Gastrocnemius medialis (tissue), 4 donors: Measurements from ENCODE around the gene SWAP70. TPM values are rescaled to one million over a fixed set of nuclear protein-coding genes. Genes with fewer than 3 reads are reported as not detected.

Source experiments
- ATAC-seq, 2 donors: fragments of 150-250 bp; one replicate each; pipeline ENCODE4 v1.9.1; 2016
- DNase-seq, 2 donors: peaks; one replicate each; pipeline ENCODE4 v3.0.0-alpha.2; 2019
- H3K27ac ChIP-seq, 4 donors: fragments of 200-600 bp; sonication (generic); 1 replicate in 1 of 4; 2 replicates in 3 of 4; pipeline ENCODE4 v1.5.1; 2016 to 2018; ENCODE audit warnings: mild to moderate bottlenecking in 2 of 4, moderate library complexity in 1 of 4
- H3K27me3 ChIP-seq, 3 donors: fragments of 200-600 bp; sonication (generic) in 2 of 3; 1 replicate in 1 of 3; 2 replicates in 2 of 3; pipeline versions ENCODE4 v1.5.1 to v1.6.0; 2016 to 2019; ENCODE audit warnings: mild to moderate bottlenecking in 1 of 3, moderate library complexity in 1 of 3
- H3K36me3 ChIP-seq, 2 donors: fragments of 200-600 bp; sonication (generic) in 1 of 2; one replicate each; pipeline ENCODE4 v1.5.1; 2017 to 2018
- H3K4me1 ChIP-seq, 2 donors: fragments of 200-600 bp; sonication (generic) in 1 of 2; one replicate each; pipeline ENCODE4 v1.5.1; 2016 to 2017; ENCODE audit warnings: mild to moderate bottlenecking in 2 of 2
- H3K4me3 ChIP-seq, 4 donors: fragments of 200-600 bp; sonication (generic) in 3 of 4; 1 replicate in 1 of 4; 2 replicates in 3 of 4; pipeline ENCODE4 v1.5.1; 2016 to 2019; ENCODE audit warnings: mild to moderate bottlenecking in 2 of 4
- H3K9me3 ChIP-seq, 3 donors: fragments of 200-600 bp; sonication (generic) in 2 of 3; 1 replicate in 1 of 3; 2 replicates in 2 of 3; pipeline ENCODE4 v1.5.1; 2016 to 2019
- CTCF ChIP-seq, 5 experiments: fragments of 450-650 bp in 3 of 5; fragments of 200-600 bp in 2 of 5; sonication (generic) in 2 of 5; IDR thresholded peaks in 4 of 5; conservative IDR thresholded peaks in 1 of 5; 1 replicate in 4 of 5; 2 replicates in 1 of 5; pipeline ENCODE4 v1.5.1; 2016 to 2019; ENCODE audit warnings: antibody characterized with exemption in 5 of 5, mild to moderate bottlenecking in 3 of 5, moderate library complexity in 3 of 5
- POLR2A ChIP-seq, 2 donors: fragments of 450-650 bp; IDR thresholded peaks; one replicate each; pipeline ENCODE4 v1.6.1; 2017; ENCODE audit warnings: antibody characterized with exemption in 2 of 2, mild to moderate bottlenecking in 2 of 2, moderate library complexity in 2 of 2
- in situ Hi-C, 4 donors: fragments of 200-750 bp; cut with MboI; loops; one replicate each; pipeline versions ENCODE4 v1.15.0 to v1.8.0; 2017; ENCODE audit warnings: low sequenced_read_pairs in 4 of 4
- intact Hi-C: fragments of 100-400 bp; cut with DNase I; formaldehyde crosslinking; loops from one replicate; pipeline ENCODE4 v1.15.1; 2023; ENCODE audit warnings: low total_unique reads
- total RNA-seq, 4 donors: library from RNA; depleted of rRNA; stranded (reverse); fragments of >200 nt; gene quantifications; one replicate each; pipeline versions ENCODE4 v1.1.0 to v1.2.3, GENCODE V29; 2016

The SWAP70 gene
- total RNA-seq, 4 donors from 2014 or later, result 6.5 to 14.4 (median 9.1) TPM

GRCh38 chr11:9653871-9654270, 10.0 kb upstream of the SWAP70 start:
- ATAC-seq, result no peak

GRCh38 chr11:9656864-9657263, 7.0 kb upstream of the SWAP70 start:
- Histone ChIP-seq H3K27me3 (peaks cover 0 to 3% (median 0%) of the 10 kb centered on the region in 3 donors), H3K4me1 (no peaks in the 10 kb centered on the region), H3K27ac (no peak overlapping the region), H3K4me3 (no peak overlapping the region), H3K36me3 (no peaks in the 10 kb centered on the region), H3K9me3 (no peaks in the 10 kb centered on the region)
- no peak for ATAC-seq
- intact Hi-C loops (no loop called here), in situ Hi-C loops (no loop called here)
- TF ChIP-seq CTCF (IDR thresholded peaks at IDR 0.05 in 4 of 5, conservative IDR thresholded peaks at IDR 0.05 in 1 of 5) (no peak), POLR2A (IDR thresholded peaks at IDR 0.05) (no peak)
- no peak for DNase-seq

More at GRCh38 chr11:9653871-9654270, 10.0 kb upstream of the SWAP70 start:
- Histone ChIP-seq H3K27me3 (no peaks in the 10 kb centered on the region), H3K9me3 (no peaks in the 10 kb centered on the region), H3K36me3 (no peaks in the 10 kb centered on the region), H3K4me3 (no peak overlapping the region), H3K27ac (no peak overlapping the region), H3K4me1 (no peaks in the 10 kb centered on the region)
- DNase-seq, result no peak
- in situ Hi-C loops, result no loop called here
- TF ChIP-seq CTCF (IDR thresholded peaks at IDR 0.05 in 4 of 5, conservative IDR thresholded peaks at IDR 0.05 in 1 of 5), result no peak
- no peak for TF ChIP-seq POLR2A (IDR thresholded peaks at IDR 0.05)
- intact Hi-C loops, result no loop called here

- in situ Hi-C loops (no loop called here), intact Hi-C loops (no loop called here)
- H3K36me3 ChIP-seq, result no peaks in the 10 kb centered on the region
- H3K4me1 ChIP-seq, result no peaks in the 10 kb centered on the region
- H3K27me3 ChIP-seq, result peaks cover 0 to 4% (median 0%) of the 10 kb centered on the region in 3 donors
- H3K4me3 ChIP-seq, result no peak overlapping the region
- no peaks in the 10 kb centered on the region for H3K9me3 ChIP-seq
- TF ChIP-seq POLR2A (IDR thresholded peaks at IDR 0.05) (no peak), CTCF (IDR thresholded peaks at IDR 0.05 in 4 of 5, conservative IDR thresholded peaks at IDR 0.05 in 1 of 5) (no peak)
- DNase-seq (no peak), ATAC-seq (no peak)
- no peak overlapping the region for H3K27ac ChIP-seq
These were observed 6.3 kb upstream of the SWAP70 start for GRCh38 chr11:9657531-9657930.

GRCh38 chr11:9660886-9661285, 3.0 kb upstream of the SWAP70 start:
- no peak overlapping the region for H3K4me3 ChIP-seq
- TF ChIP-seq POLR2A (IDR thresholded peaks at IDR 0.05) (no peak), CTCF (IDR thresholded peaks at IDR 0.05 in 4 of 5, conservative IDR thresholded peaks at IDR 0.05 in 1 of 5) (no peak)
- no peaks in the 10 kb centered on the region for H3K36me3 ChIP-seq
- intact Hi-C loops, result no loop called here
- peaks cover 0 to 4% (median 0%) of the 10 kb centered on the region in 3 donors for H3K27me3 ChIP-seq
- DNase-seq, result no peak
- no peak overlapping the region for H3K27ac ChIP-seq
- peaks cover 6% of the 10 kb centered on the region in 2 donors for H3K4me1 ChIP-seq
- in situ Hi-C loops, result no loop called here
- H3K9me3 ChIP-seq, result no peaks in the 10 kb centered on the region
- ATAC-seq, result no peak

GRCh38 chr11:9662273-9662672, 1.6 kb upstream of the SWAP70 start:
- ATAC-seq (no peak), DNase-seq (no peak)
- Histone ChIP-seq H3K4me1 (peaks cover 6% of the 10 kb centered on the region in 2 donors), H3K27me3 (peaks cover 0 to 4% (median 0%) of the 10 kb centered on the region in 3 donors), H3K4me3 (peak overlapping the region in 1 of 4 donors; percentile 11), H3K27ac (peak overlapping the region in 1 of 4 donors; percentile 86), H3K9me3 (no peaks in the 10 kb centered on the region), H3K36me3 (no peaks in the 10 kb centered on the region)
- in situ Hi-C loops (no loop called here), intact Hi-C loops (loop anchor here (2.0 kb wide), 1 partner anchor 47 kb away; no protein-coding TSS in a partner anchor)
- no peak for TF ChIP-seq POLR2A (IDR thresholded peaks at IDR 0.05)
- TF ChIP-seq CTCF (IDR thresholded peaks at IDR 0.05 in 4 of 5, conservative IDR thresholded peaks at IDR 0.05 in 1 of 5), result no peak
